Astrocyte of the spinal cord (primary cell): Measurements from ENCODE around the gene UNCX.

ENCODE experiments used
- DNase-seq: peaks from one replicate; pipeline ENCODE4 v3.0.0; 2011; ENCODE audit warnings: low read depth, low spot score
- H3K4me3 ChIP-seq: 2 replicates; pipeline ENCODE4 v1.5.1; 2011; ENCODE audit warnings: low read depth, mild to moderate bottlenecking, low read length, moderate library complexity
- CTCF ChIP-seq: IDR thresholded peaks from 2 replicates; pipeline ENCODE4 v1.5.1; 2012; ENCODE audit warnings: low read depth, mild to moderate bottlenecking, low read length, inconsistent platforms
- in situ Hi-C: cut with HindIII; loops from 2 replicates; pipeline ENCODE4 v1.10.0; 2017; ENCODE audit warnings: low sequenced_read_pairs

UNCX gene

DNA sequence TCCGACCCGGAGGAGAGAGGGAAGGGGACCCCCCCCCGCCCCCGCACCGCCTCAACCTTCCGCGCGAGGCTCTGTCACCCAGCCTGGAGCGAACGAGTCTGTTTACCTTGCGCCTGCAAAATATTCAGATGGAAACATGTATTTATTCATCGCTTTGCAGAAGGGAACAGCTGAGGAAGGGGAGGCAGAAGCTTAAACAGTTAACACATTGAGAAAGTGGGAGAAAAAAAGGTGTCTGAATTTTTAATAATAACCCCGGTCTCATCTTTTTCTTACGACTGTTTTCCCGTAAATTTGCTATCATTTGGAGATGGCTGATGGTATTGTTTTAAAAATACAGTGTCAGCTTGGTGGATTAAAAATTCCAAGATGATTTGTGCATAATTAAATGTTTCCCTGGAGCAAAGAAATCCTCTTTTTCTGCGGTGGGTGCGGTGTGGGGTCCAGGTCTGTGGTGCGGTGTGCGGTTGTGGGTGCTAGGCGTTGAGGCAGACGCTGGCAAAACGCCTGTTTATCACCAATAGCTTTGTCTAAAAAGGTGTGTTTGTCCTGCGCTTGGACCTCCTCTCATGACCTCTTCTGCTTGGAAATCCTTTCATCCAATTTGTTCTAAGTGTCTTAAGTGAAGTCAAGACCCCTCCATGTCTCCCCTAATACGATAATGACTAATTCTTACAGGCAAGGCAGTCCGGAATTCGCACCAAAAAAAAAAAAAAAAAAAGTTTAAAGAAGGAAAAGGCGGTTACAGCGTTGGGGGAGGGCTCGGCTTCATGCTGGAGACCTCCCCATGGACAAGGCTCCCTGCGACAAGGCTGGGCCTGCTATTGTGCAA lies 1.6 kb downstream of the UNCX start:
- H3K4me3 ChIP-seq = no peak overlapping the region
- TF ChIP-seq CTCF = no peak
- in situ Hi-C loops = no loop called here
- no peak for DNase-seq

GRCh38 chr7:1234881-1235500 lies 2.3 kb downstream of the UNCX start:
- in situ Hi-C loops = no loop called here
- no peak for TF ChIP-seq CTCF
- no peak for DNase-seq
- H3K4me3 ChIP-seq = no peak overlapping the region

DNA sequence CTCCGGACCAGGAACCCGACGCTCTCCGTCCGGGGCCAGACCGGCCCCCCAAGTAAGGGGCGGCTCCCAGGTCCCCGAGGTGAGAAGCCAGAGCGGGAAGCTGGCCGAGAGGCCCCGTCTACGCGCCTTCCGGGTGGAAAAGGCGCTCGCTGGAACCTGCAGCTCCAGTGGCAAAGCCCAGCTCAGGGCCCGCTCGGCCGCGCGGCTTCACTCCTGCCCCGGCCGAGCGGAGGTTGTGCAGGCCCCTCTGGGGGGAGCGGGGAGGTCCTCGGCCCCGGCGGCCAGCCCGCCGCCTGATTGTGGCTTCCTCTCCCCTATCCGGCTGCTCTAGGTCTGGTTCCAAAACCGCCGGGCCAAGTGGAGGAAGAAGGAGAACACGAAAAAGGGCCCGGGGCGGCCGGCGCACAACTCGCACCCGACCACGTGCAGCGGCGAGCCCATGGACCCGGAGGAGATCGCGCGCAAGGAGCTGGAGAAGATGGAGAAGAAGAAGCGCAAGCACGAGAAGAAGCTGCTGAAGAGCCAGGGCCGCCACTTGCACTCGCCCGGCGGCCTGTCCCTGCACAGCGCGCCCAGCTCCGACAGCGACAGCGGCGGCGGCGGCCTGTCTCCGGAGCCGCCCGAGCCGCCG lies 2.9 kb downstream of the UNCX start:
- in situ Hi-C loops = no loop called here
- no peak for TF ChIP-seq CTCF

GRCh38 chr7:1236132-1236661 lies 3.5 kb downstream of the UNCX start:
- no peak for TF ChIP-seq CTCF
- no peak for DNase-seq
- H3K4me3 ChIP-seq = no peak overlapping the region
- in situ Hi-C loops = no loop called here

More for the DNA sequence above, 2.9 kb downstream of the UNCX start:
- no peak for DNase-seq
- no peak overlapping the region for H3K4me3 ChIP-seq

DNA sequence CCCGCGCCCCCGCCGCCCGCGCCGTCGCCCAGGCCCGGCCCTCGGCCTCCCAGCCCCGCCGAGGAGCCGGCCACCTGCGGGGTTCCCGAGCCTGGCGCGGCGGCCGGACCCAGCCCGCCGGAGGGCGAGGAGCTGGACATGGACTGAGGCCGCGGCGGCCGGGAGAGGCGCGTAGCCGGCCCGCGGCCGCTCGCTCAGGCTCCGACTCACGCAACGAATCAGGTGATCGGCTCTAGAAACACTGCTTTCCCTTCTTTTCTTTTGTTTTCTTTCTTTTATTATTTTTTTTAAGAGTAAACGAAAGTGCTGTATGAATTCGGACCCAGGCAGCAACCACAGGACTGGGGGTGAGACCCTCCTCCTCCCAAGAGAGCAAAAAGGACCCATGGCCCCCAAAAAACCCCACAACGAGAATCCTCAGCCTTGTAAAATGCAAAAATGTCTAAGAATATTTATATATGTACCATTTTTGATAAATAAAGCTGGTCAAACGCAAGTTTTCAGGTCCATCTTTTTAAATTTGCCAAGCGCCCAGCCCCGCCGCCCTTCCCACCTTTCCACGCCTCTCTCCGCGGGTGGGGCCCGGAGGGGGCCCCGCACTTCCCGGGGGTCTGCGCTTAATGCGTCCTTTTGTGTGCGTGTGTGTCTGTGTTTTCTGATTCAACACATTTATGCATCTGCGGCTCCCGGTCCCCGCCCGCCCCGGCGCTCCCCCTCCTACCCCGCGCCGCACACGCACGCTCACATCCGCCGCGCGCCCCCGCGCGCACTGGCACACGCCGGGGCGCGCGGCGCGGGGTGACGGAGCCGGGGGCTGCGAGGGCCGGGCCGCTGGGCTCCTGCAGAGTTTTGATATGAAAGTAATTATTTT lies 4.4 kb downstream of the UNCX start:
- in situ Hi-C loops = no loop called here
- no peak for TF ChIP-seq CTCF
- no peak overlapping the region for H3K4me3 ChIP-seq
- no peak for DNase-seq
